ENCODE data around the gene PKNOX2.

Gene PKNOX2

DNA sequence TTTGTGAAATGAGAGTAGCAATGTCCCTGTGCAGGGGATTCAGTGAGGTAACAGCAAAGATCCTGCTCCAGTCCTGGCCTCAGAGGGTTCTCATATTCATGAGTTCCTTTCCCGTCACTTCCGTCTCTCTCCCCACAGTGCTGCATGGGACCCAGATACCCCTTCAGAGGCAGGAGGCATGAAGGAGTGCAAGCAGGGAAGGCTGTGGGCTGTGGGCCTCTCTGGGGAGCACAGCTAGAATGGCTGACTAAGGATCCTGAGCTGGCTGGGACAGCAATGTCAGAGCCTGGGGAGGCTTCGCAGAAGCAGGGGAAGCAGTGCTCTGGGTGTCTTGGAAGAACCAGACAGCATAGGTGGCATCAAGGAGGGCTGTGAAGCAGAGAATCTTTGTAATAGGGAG, 13.0 kb downstream of the PKNOX2 start:
- TF ChIP-seq, protein P1, sequence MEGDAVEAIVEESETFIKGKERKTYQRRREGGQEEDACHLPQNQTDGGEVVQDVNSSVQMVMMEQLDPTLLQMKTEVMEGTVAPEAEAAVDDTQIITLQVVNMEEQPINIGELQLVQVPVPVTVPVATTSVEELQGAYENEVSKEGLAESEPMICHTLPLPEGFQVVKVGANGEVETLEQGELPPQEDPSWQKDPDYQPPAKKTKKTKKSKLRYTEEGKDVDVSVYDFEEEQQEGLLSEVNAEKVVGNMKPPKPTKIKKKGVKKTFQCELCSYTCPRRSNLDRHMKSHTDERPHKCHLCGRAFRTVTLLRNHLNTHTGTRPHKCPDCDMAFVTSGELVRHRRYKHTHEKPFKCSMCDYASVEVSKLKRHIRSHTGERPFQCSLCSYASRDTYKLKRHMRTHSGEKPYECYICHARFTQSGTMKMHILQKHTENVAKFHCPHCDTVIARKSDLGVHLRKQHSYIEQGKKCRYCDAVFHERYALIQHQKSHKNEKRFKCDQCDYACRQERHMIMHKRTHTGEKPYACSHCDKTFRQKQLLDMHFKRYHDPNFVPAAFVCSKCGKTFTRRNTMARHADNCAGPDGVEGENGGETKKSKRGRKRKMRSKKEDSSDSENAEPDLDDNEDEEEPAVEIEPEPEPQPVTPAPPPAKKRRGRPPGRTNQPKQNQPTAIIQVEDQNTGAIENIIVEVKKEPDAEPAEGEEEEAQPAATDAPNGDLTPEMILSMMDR (IDR thresholded peaks at IDR 0.05; ENCODE audit: borderline replicate concordance, insufficient read depth, low read depth, low read length), result no peak
- H3K4me3 ChIP-seq (ENCODE audit: low read depth, low read length), result no peak overlapping the region

DNA sequence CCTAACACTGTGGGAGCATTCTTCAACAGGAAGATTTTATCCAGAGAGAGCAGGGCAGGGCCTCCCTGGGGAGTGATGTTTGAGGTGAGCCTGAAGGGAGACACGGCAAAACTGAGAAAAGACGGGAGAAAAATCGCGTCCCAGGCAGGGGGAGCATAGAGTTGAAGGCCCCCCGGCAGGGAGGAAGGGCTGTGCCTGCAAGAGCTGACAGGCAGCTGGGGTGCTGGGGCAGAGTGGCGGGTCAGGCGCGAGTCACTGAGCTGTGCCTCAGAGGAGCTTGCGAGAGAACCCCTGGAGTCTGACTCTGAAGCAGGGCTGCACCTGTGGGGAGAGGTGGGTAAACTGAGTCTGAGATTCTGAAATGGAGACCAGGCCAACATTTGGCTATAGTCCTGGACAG, 14.8 kb downstream of the PKNOX2 start:
- TF ChIP-seq, protein P1 (IDR thresholded peaks at IDR 0.05; ENCODE audit: borderline replicate concordance, insufficient read depth, low read depth, low read length), result no peak
- H3K4me3 ChIP-seq (ENCODE audit: low read depth, low read length), result no peak overlapping the region

DNA sequence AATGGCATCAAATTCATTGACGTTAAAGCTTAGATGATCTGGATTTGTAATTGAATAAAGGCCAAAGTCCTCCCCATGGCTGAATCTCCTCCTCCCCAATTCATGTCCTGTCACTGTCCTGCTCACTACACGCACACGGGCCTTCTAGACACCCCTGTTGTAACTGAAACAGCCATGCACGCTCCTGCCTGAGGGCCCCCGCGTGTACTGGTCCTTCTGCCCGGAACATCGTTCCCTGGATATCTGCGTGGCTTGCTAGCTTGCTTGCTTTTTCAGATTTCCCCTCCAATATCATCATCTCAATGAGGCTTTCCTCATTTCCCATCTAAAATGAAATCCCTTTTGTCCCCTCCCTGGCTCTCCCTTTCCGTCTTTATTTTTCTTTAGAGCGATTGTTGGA, 15.3 kb downstream of the PKNOX2 start:
- TF ChIP-seq, protein P1 (IDR thresholded peaks at IDR 0.05; ENCODE audit: borderline replicate concordance, insufficient read depth, low read depth, low read length), result no peak
- no peak overlapping the region for H3K4me3 ChIP-seq (ENCODE audit: low read depth, low read length)

DNA sequence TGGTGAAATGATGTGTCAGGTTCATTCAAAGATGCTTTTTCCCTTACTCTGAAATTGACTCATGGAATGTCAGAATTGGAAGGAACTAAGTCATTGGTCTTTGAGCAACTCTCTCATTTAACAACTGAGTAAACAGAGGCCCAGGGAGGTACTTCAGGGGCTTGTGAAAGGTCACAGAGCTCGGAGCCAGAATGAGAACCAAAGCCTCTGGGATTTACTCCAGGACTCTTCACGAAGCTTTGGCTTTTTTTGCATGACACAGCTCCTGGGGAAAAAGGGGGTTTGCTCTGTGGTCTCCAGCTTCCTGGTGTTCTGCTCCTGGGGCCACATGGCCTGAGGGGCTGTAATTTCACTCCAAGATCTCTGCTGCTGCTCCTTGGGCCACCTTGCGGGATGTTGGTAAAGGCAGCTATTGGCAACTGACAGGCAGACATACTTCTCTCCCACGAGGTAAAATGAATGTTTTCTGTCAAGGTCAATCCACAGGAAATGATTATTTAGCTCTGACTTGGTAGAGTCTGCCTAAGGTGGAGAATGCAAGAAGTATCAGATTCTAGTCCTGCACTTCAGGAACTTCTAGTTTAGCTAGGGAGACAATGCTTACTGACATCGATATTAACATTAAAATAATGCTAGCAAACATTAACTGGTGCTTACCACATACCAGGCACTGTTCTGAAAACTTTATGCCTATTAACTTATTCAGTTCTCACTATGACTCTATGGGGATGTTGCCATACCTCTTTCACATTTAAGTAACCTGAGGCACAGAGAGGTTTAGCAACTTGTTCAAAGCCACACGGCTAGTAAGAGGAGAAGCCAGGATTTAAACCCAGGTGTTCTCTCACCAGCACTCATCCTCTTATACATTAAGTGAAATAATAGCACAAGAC, 16.1 kb downstream of the PKNOX2 start:
- TF ChIP-seq, protein P1 (IDR thresholded peaks at IDR 0.05; ENCODE audit: borderline replicate concordance, insufficient read depth, low read depth, low read length), result no peak
- H3K4me3 ChIP-seq (ENCODE audit: low read depth, low read length), result no peak overlapping the region

DNA sequence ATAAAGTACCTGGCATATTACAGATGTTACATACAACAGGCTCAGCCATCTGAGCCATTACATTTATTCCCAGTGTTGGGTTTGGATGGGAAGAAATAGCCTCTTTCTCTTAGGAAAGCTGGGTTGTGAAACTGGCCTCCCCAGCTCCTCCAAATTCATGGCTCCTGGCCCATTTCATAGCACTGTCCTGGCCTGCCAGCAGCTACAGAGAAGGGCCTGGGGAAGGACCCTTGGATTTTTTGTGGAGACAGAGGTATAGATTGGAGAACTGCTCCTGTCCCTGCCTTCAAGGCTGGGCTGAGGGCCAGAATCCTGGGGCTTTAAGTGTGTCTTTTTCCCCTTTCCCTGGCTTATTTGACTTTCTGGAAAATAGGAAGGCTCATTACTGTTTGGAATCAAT, 18.0 kb downstream of the PKNOX2 start:
- TF ChIP-seq, protein P1 (IDR thresholded peaks at IDR 0.05; ENCODE audit: borderline replicate concordance, insufficient read depth, low read depth, low read length), result no peak

DNA sequence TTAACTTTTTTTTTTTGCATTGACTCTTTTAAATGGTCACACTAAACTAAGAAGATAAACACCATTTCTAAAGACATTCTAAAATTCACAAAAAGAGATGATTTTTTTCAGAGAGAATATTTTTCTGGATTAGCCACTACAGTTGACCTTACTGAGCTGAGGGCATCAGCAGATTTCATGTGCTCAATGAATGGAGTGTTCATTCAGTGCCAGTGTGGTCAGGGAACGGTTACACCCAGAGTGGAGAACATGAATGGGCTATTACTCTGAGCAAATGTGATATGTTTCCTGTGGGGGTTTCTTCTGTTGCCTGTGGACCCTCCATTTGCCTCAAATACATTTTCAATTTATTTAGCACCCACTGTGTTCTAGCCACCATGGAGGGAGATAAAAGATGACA, 19.1 kb downstream of the PKNOX2 start:
- TF ChIP-seq, protein P1 (IDR thresholded peaks at IDR 0.05; ENCODE audit: borderline replicate concordance, insufficient read depth, low read depth, low read length), result no peak
- H3K4me3 ChIP-seq (ENCODE audit: low read depth, low read length), result no peak overlapping the region

More for the DNA sequence above, 18.0 kb downstream of the PKNOX2 start:
- no peak overlapping the region for H3K4me3 ChIP-seq (ENCODE audit: low read depth, low read length)

DNA sequence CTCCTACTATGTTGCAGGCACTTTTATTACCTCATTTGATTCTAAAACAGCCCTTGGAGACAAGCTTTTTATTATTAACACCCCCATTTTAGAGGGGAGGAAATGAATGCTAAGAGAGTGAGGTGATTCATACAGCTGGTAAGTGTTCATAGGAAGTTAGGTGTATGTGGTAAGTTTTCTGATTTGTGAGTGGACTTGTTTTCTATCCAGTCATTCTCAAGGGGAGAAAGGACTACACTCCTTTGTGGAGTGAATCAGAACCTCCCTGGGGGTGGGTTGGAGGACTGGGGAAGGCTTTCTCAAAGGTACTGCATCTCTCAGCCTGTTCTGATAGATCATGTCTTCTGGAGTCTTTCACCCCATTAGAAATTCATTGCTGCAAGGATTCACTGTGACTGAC, 23.5 kb downstream of the PKNOX2 start:
- TF ChIP-seq, protein P1 (IDR thresholded peaks at IDR 0.05; ENCODE audit: borderline replicate concordance, insufficient read depth, low read depth, low read length), result no peak
- no peak overlapping the region for H3K4me3 ChIP-seq (ENCODE audit: low read depth, low read length)

All from GM12875 (cell line).